HEK293 (cell line): ENCODE results near the gene CTCF.

Experiments used
- CTCF ChIA-PET: fragments of 350-600 bp; formaldehyde crosslinking; extraction: SDS; loops from one replicate; lab custom pipeline; 2021; ENCODE audit warnings: antibody characterized with exemption; lab: Yijun Ruan, JAX
- POLR2A ChIA-PET: fragments of 300-600 bp; formaldehyde crosslinking; extraction: SDS; loops from one replicate; lab custom pipeline; 2020; ENCODE audit warnings: antibody characterized with exemption, inconsistent platforms; lab: Yijun Ruan, JAX
- H3K27ac ChIP-seq: fragments of 200-500 bp; sonication (Bioruptor generic); 2 replicates; pipeline ENCODE4 v1.5.1; 2014; ENCODE audit warnings: low read depth, low read length, control low read depth, inconsistent platforms; ENCODE audit errors: extremely low read depth
- H3K36me3 ChIP-seq, 2 experiments: fragments of 200-500 bp in 1 of 2; sonication (Bioruptor generic) in 1 of 2; 1 replicate in 1 of 2; 2 replicates in 1 of 2; pipeline ENCODE4 v1.5.1; 2014 to 2017; ENCODE audit warnings: inconsistent platforms in 2 of 2, low read length in 2 of 2; ENCODE audit not compliant: control insufficient read depth in 2 of 2, insufficient read depth in 1 of 2
- H3K4me1 ChIP-seq: fragments of 200-500 bp; sonication (Bioruptor generic); 2 replicates; pipeline ENCODE4 v1.5.1; 2014; ENCODE audit warnings: mild to moderate bottlenecking, low read length, inconsistent platforms; ENCODE audit not compliant: control insufficient read depth, insufficient read depth
- H3K4me3 ChIP-seq: 2 replicates; pipeline ENCODE4 v1.5.1; 2011; ENCODE audit warnings: low read depth, mild to moderate bottlenecking, control low read depth, low read length, moderate library complexity
- H3K9me3 ChIP-seq: fragments of 200-500 bp; sonication (Bioruptor generic); 2 replicates; pipeline ENCODE4 v1.5.1; 2014; ENCODE audit warnings: low read depth, low read length, inconsistent platforms; ENCODE audit not compliant: control insufficient read depth, insufficient read depth
- GLIS1 ChIP-seq: fragments of 450-650 bp; formaldehyde crosslinking; IDR thresholded peaks from 2 replicates; pipeline ENCODE4 v1.5.1; 2016; ENCODE audit warnings: missing biosample characterization, missing genetic modification characterization
- KLF1 ChIP-seq: fragments of 450-650 bp; formaldehyde crosslinking; IDR thresholded peaks from 2 replicates; pipeline ENCODE4 v1.5.1; 2016; ENCODE audit warnings: missing biosample characterization, missing genetic modification characterization
- KLF16 ChIP-seq: fragments of 450-650 bp; formaldehyde crosslinking; IDR thresholded peaks from 2 replicates; pipeline ENCODE4 v1.5.1; 2017; ENCODE audit warnings: missing biosample characterization, missing genetic modification characterization
- KLF8 ChIP-seq: fragments of 450-650 bp; formaldehyde crosslinking; IDR thresholded peaks from 2 replicates; pipeline ENCODE4 v1.5.1; 2016; ENCODE audit warnings: missing biosample characterization, missing genetic modification characterization
- SCRT2 ChIP-seq: fragments of 450-650 bp; formaldehyde crosslinking; IDR thresholded peaks from 2 replicates; pipeline ENCODE4 v1.5.1; 2016; ENCODE audit warnings: missing biosample characterization, missing genetic modification characterization
- TRIM28 ChIP-seq: IDR thresholded peaks from 2 replicates; pipeline ENCODE4 v1.6.1; 2011; ENCODE audit warnings: low read length, control low read depth, borderline replicate concordance
- ZBTB10 ChIP-seq: fragments of 450-650 bp; formaldehyde crosslinking; IDR thresholded peaks from 2 replicates; pipeline ENCODE4 v1.5.1; 2016; ENCODE audit warnings: missing biosample characterization, missing genetic modification characterization
- ZBTB20 ChIP-seq: fragments of 450-650 bp; formaldehyde crosslinking; IDR thresholded peaks from 2 replicates; pipeline ENCODE4 v1.5.1; 2016; ENCODE audit warnings: missing biosample characterization, missing genetic modification characterization
- ZBTB49 ChIP-seq: fragments of 450-650 bp; formaldehyde crosslinking; IDR thresholded peaks from 2 replicates; pipeline ENCODE4 v1.5.1; 2016; ENCODE audit warnings: missing biosample characterization, missing genetic modification characterization, low read depth
- ZFP3 ChIP-seq: fragments of 450-650 bp; formaldehyde crosslinking; IDR thresholded peaks from 2 replicates; pipeline ENCODE4 v1.5.1; 2016; ENCODE audit warnings: low read depth, missing biosample characterization, missing genetic modification characterization
- ZIC2 ChIP-seq: fragments of 450-650 bp; formaldehyde crosslinking; IDR thresholded peaks from 2 replicates; pipeline ENCODE4 v1.5.1; 2016; ENCODE audit warnings: missing biosample characterization, missing genetic modification characterization
- ZNF2 ChIP-seq: fragments of 450-650 bp; formaldehyde crosslinking; IDR thresholded peaks from 2 replicates; pipeline ENCODE4 v1.5.1; 2016; ENCODE audit warnings: missing biosample characterization, missing genetic modification characterization
- ZNF292 ChIP-seq: fragments of 450-650 bp; formaldehyde crosslinking; IDR thresholded peaks from 2 replicates; pipeline ENCODE4 v1.5.1; 2016; ENCODE audit warnings: low read depth, missing biosample characterization, missing genetic modification characterization, borderline replicate concordance
- ZNF362 ChIP-seq: fragments of 450-650 bp; formaldehyde crosslinking; IDR thresholded peaks from 2 replicates; pipeline ENCODE4 v1.5.1; 2016; ENCODE audit warnings: missing biosample characterization, missing genetic modification characterization
- ZNF558 ChIP-seq: fragments of 450-650 bp; formaldehyde crosslinking; IDR thresholded peaks from 2 replicates; pipeline ENCODE4 v1.5.1; 2016; ENCODE audit warnings: missing biosample characterization, missing genetic modification characterization
- ZNF560 ChIP-seq: fragments of 450-650 bp; formaldehyde crosslinking; IDR thresholded peaks from 2 replicates; pipeline ENCODE4 v1.5.1; 2017; ENCODE audit warnings: missing biosample characterization, missing genetic modification characterization, borderline replicate concordance
- ZNF585B ChIP-seq: fragments of 450-650 bp; formaldehyde crosslinking; IDR thresholded peaks from 2 replicates; pipeline ENCODE4 v1.5.1; 2016; ENCODE audit warnings: missing biosample characterization, missing genetic modification characterization
- ZNF639 ChIP-seq: fragments of 450-650 bp; formaldehyde crosslinking; IDR thresholded peaks from 2 replicates; pipeline ENCODE4 v1.5.1; 2016; ENCODE audit warnings: missing biosample characterization, missing genetic modification characterization
- ZSCAN4 ChIP-seq: fragments of 450-650 bp; formaldehyde crosslinking; IDR thresholded peaks from 2 replicates; pipeline ENCODE4 v1.5.1; 2017; ENCODE audit warnings: missing biosample characterization, missing genetic modification characterization

CTCF gene

GRCh38 chr16:67645397-67646121 lies 83.2 kb downstream of the CTCF start:
- peak overlapping the region; percentile 44 for H3K4me3 ChIP-seq
- H3K27ac ChIP-seq: no peak overlapping the region
- TF ChIP-seq GLIS1 (tag by site-specific recombination) (peak; percentile 30; the same call in 1 of the 2 replicates), ZIC2 (peak; percentile 79), ZNF585B (tag by site-specific recombination) (no peak), SCRT2 (tag by site-specific recombination) (peak; percentile 65), KLF8 (tag by site-specific recombination) (no peak)
- no peaks in the 10 kb centered on the region for H3K4me1 ChIP-seq
- no peaks in the 10 kb centered on the region for H3K9me3 ChIP-seq
- CTCF ChIA-PET: interaction anchor here (0.6 to 9.9 kb wide), 27 partner anchors 13 to 358 kb away, joined by 3 to 119 read pairs (median 6); partner anchors contain the start of genes ACD, CTCF and RIPOR1
- H3K36me3 ChIP-seq: no peaks in the 10 kb centered on the region
- POLR2A ChIA-PET: interaction anchor here (0.5 to 2.1 kb wide), 5 partner anchors 15 to 124 kb away, joined by 3 to 13 read pairs (median 7); partner anchors contain the start of genes ACD, CTCF and PARD6A

- TF ChIP-seq GLIS1 (tag by site-specific recombination): peak; percentile 38; the same call in 1 of the 2 replicates
- no peak for TF ChIP-seq ZSCAN4 (tag by site-specific recombination)
- peak; percentile 82 for TF ChIP-seq KLF1
- no peak for TF ChIP-seq ZNF2 (tag by site-specific recombination)
- TF ChIP-seq ZNF292 (tag by site-specific recombination): no peak
- no peak for TF ChIP-seq ZNF639 (tag by site-specific recombination)
- no peak for TF ChIP-seq ZBTB20 (tag by site-specific recombination)
- H3K4me3 ChIP-seq: no peak overlapping the region
- no peaks in the 10 kb centered on the region for H3K9me3 ChIP-seq
- no peaks in the 10 kb centered on the region for H3K36me3 ChIP-seq
- H3K27ac ChIP-seq: no peak overlapping the region
- ChIA-PET CTCF (interaction anchor here (0.6 to 9.9 kb wide), 5 partner anchors 29 to 169 kb away, joined by 3 to 119 read pairs (median 4); no protein-coding TSS in a partner anchor), POLR2A (interaction anchor here (0.7 to 1.9 kb wide), 2 partner anchors 126 to 296 kb away, joined by 4 to 7 read pairs; no protein-coding TSS in a partner anchor)
- no peaks in the 10 kb centered on the region for H3K4me1 ChIP-seq
These were observed 84.9 kb downstream of the CTCF start for GRCh38 chr16:67647111-67647651.

- Histone ChIP-seq H3K36me3 (no peaks in the 10 kb centered on the region), H3K9me3 (no peaks in the 10 kb centered on the region), H3K4me1 (no peaks in the 10 kb centered on the region), H3K4me3 (no peak overlapping the region), H3K27ac (no peak overlapping the region)
- no peak for TF ChIP-seq ZIC2
- no peak for TF ChIP-seq KLF16 (tag by site-specific recombination)
- no peak for TF ChIP-seq ZFP3 (tag by site-specific recombination)
- no peak for TF ChIP-seq ZBTB49
- TF ChIP-seq TRIM28: no peak
- TF ChIP-seq KLF1: no peak
- no peak for TF ChIP-seq ZBTB10 (tag by site-specific recombination)
- TF ChIP-seq ZNF560 (tag by site-specific recombination): no peak
- no peak for TF ChIP-seq ZNF558 (tag by site-specific recombination)
- no peak for TF ChIP-seq ZNF362
- ChIA-PET CTCF (interaction anchor here (0.9 to 9.9 kb wide), 3 partner anchors 97 to 126 kb away, joined by 3 to 119 read pairs (median 73); no protein-coding TSS in a partner anchor), POLR2A (interaction anchor here (0.7 kb wide), 1 partner anchor 296 kb away, joined by 4 read pairs; no protein-coding TSS in a partner anchor)
These were observed 85.4 kb downstream of the CTCF start for GRCh38 chr16:67647681-67648080.
